RWPE2 (cell line): ENCODE data around the gene CD83.

Source experiments
- ATAC-seq: fragments of 200-7000 bp; cut with Tn5 transposase; 3 replicates; pipeline ENCODE4 v1.9.1; 2021; ENCODE audit warnings: low read depth
- DNase-seq: peaks from one replicate; pipeline ENCODE4 v3.0.0-alpha.2; 2020; ENCODE audit warnings: low spot score
- H3K27ac ChIP-seq: fragments of 450-650 bp; 2 replicates; pipeline ENCODE4 v1.5.1; 2017; ENCODE audit warnings: mild to moderate bottlenecking; ENCODE audit not compliant: poor library complexity, severe bottlenecking
- H3K27me3 ChIP-seq: fragments of 250-450 bp; sonication (Bioruptor Pico); 2 replicates; pipeline ENCODE4 v1.5.1; 2021; ENCODE audit warnings: mild to moderate bottlenecking, moderate library complexity; ENCODE audit not compliant: insufficient read depth, poor library complexity, severe bottlenecking
- H3K36me3 ChIP-seq: fragments of 250-450 bp; sonication (Bioruptor Pico); 2 replicates; pipeline ENCODE4 v1.5.1; 2020; ENCODE audit warnings: low read depth, mild to moderate bottlenecking, moderate library complexity
- H3K4me1 ChIP-seq: fragments of 250-450 bp; sonication (Bioruptor Pico); 2 replicates; pipeline ENCODE4 v1.5.1; 2021; ENCODE audit warnings: mild to moderate bottlenecking, moderate library complexity; ENCODE audit not compliant: insufficient read depth, poor library complexity, severe bottlenecking
- H3K4me3 ChIP-seq: fragments of 250-450 bp; sonication (Bioruptor Pico); 2 replicates; pipeline ENCODE4 v1.5.1; 2021; ENCODE audit warnings: mild to moderate bottlenecking, moderate library complexity; ENCODE audit not compliant: severe bottlenecking
- H3K9me3 ChIP-seq: fragments of 250-450 bp; sonication (Bioruptor Pico); 2 replicates; pipeline ENCODE4 v1.5.1; 2021; ENCODE audit warnings: mild to moderate bottlenecking, moderate library complexity; ENCODE audit not compliant: severe bottlenecking
- CTCF ChIP-seq: fragments of 450-650 bp; IDR thresholded peaks from one replicate; pipeline ENCODE4 v1.5.1; 2017; ENCODE audit warnings: mild to moderate bottlenecking, moderate library complexity; ENCODE audit not compliant: poor library complexity, severe bottlenecking

CD83 gene

GRCh38 chr6:14153228-14153627 is 35.7 kb downstream of the CD83 start:
- no peak overlapping the region for H3K27ac ChIP-seq
- no peaks in the 10 kb centered on the region for H3K9me3 ChIP-seq
- no peaks in the 10 kb centered on the region for H3K36me3 ChIP-seq

GRCh38 chr6:14159090-14159489 is 41.5 kb downstream of the CD83 start:
- H3K27me3 ChIP-seq, result no peaks in the 10 kb centered on the region
- no peak overlapping the region for H3K4me3 ChIP-seq
- H3K9me3 ChIP-seq, result no peaks in the 10 kb centered on the region
- no peak overlapping the region for H3K27ac ChIP-seq
- H3K4me1 ChIP-seq, result no peaks in the 10 kb centered on the region
- no peak for ATAC-seq
- no peaks in the 10 kb centered on the region for H3K36me3 ChIP-seq
- no peak for DNase-seq
- no peak for TF ChIP-seq CTCF

More at GRCh38 chr6:14153228-14153627, 35.7 kb downstream of the CD83 start:
- H3K4me3 ChIP-seq, result no peak overlapping the region
- no peak for TF ChIP-seq CTCF
- ATAC-seq, result no peak
- H3K4me1 ChIP-seq, result no peaks in the 10 kb centered on the region
- DNase-seq, result no peak
- H3K27me3 ChIP-seq, result no peaks in the 10 kb centered on the region

DNA sequence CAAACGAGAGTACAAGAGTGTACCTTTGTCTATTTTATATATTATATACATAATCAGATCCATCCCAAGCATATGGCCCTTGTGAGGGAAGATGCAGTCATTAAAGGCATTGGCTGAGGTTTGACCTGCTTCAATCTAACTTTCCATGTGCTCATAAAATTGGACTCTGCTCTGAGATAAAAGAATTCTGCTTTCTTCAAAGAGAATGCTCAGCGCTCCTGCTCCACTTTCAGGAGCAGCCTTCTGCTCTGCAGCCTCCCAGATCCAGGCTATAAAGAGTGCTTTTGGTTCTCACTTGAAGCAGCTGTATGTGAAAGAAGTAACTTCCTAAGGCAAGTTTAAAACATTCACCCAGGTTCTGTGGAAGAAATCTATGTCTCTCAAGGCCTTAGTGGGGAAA is 45.3 kb downstream of the CD83 start:
- ATAC-seq, result no peak
- Histone ChIP-seq H3K4me3 (no peak overlapping the region), H3K27me3 (no peaks in the 10 kb centered on the region), H3K9me3 (no peaks in the 10 kb centered on the region), H3K36me3 (no peaks in the 10 kb centered on the region), H3K27ac (no peak overlapping the region), H3K4me1 (no peaks in the 10 kb centered on the region)
- no peak for DNase-seq
- TF ChIP-seq CTCF, result no peak

DNA sequence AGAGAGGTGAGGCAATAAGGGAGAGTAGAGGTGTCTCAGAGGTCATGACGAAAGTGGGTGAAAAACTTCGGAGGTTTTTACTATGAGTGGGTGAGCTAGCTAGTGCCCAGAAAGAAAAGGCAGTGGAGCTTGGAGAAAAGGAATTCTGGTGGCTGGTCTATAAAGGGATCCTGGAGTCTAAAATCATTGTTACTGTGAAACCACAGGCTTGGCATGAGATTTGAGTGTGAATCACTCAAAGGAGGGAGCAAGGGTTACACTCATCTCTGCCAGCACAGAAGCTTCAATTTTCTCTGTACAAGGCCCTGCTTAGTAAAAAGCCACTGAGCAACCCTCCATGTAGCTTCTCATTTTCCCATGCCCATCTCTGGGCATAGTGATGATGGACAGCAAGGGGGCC is 47.5 kb downstream of the CD83 start:
- ATAC-seq (peak; percentile 46; the same call in 2 of the 3 replicates), DNase-seq (no peak)
- H3K4me3 ChIP-seq, result no peak overlapping the region
- no peak overlapping the region for H3K27ac ChIP-seq
- H3K27me3 ChIP-seq, result no peaks in the 10 kb centered on the region
- no peaks in the 10 kb centered on the region for H3K4me1 ChIP-seq
- TF ChIP-seq CTCF, result no peak
- peaks cover 3% of the 10 kb centered on the region for H3K9me3 ChIP-seq
- H3K36me3 ChIP-seq, result no peaks in the 10 kb centered on the region

GRCh38 chr6:14166839-14167238 is 49.3 kb downstream of the CD83 start:
- H3K36me3 ChIP-seq, result no peaks in the 10 kb centered on the region
- peaks cover 3% of the 10 kb centered on the region for H3K9me3 ChIP-seq
- TF ChIP-seq CTCF, result no peak
- no peak overlapping the region for H3K27ac ChIP-seq
- ATAC-seq, result no peak
- no peaks in the 10 kb centered on the region for H3K27me3 ChIP-seq
- no peak for DNase-seq
- H3K4me1 ChIP-seq, result no peaks in the 10 kb centered on the region
- H3K4me3 ChIP-seq, result no peak overlapping the region
